ENCODE measurements around the gene GON4L.
"Not testable (repeated sequence)": the region's sequence is repeated elsewhere in the genome, so short reads cannot be mapped to it uniquely, and the experiment has no call there.

GON4L gene

GRCh38 chr1:155813672-155814071 is 43.3 kb downstream of the GON4L start:
- H3K4me1 ChIP-seq (ENCODE audit: control insufficient read depth, insufficient read depth, low read length) = no peaks in the 10 kb centered on the region; the same call in 1 of the 2 replicates
- H3K27me3 ChIP-seq (ENCODE audit: control insufficient read depth, insufficient read depth, low read length) = no peaks in the 10 kb centered on the region
- no peak overlapping the region for H3K27ac ChIP-seq (ENCODE audit: low read depth, low read length)
- no peaks in the 10 kb centered on the region for H3K9me3 ChIP-seq (ENCODE audit: control insufficient read depth, insufficient read depth, low read length)
- no peak overlapping the region for H3K9ac ChIP-seq (ENCODE audit: low read depth, low read length)
- no peak overlapping the region for H3K4me3 ChIP-seq (ENCODE audit: low read depth, low read length)
- peaks cover 68% of the 10 kb centered on the region for H3K36me3 ChIP-seq (ENCODE audit: control insufficient read depth, insufficient read depth, low read length)

- Histone ChIP-seq H3K9ac (ENCODE audit: low read depth, low read length) (no peak overlapping the region), H3K4me1 (ENCODE audit: control insufficient read depth, insufficient read depth, low read length) (no peaks in the 10 kb centered on the region; the same call in 1 of the 2 replicates), H3K4me3 (ENCODE audit: low read depth, low read length) (no peak overlapping the region), H3K27ac (ENCODE audit: low read depth, low read length) (no peak overlapping the region), H3K9me3 (ENCODE audit: control insufficient read depth, insufficient read depth, low read length) (no peaks in the 10 kb centered on the region), H3K36me3 (ENCODE audit: control insufficient read depth, insufficient read depth, low read length) (peaks cover 67% of the 10 kb centered on the region), H3K27me3 (ENCODE audit: control insufficient read depth, insufficient read depth, low read length) (no peaks in the 10 kb centered on the region)
Measured at GRCh38 chr1:155812878-155813277, 44.1 kb downstream of the GON4L start.

GRCh38 chr1:155809088-155809487 is 47.9 kb downstream of the GON4L start:
- H3K36me3 ChIP-seq (ENCODE audit: control insufficient read depth, insufficient read depth, low read length) = peaks cover 68% of the 10 kb centered on the region

GRCh38 chr1:155801149-155801548 is 55.9 kb downstream of the GON4L start:
- Histone ChIP-seq H3K9me3 (ENCODE audit: control insufficient read depth, insufficient read depth, low read length) (no peaks in the 10 kb centered on the region), H3K36me3 (ENCODE audit: control insufficient read depth, insufficient read depth, low read length) (peaks cover 60% of the 10 kb centered on the region), H3K9ac (ENCODE audit: low read depth, low read length) (no peak overlapping the region), H3K4me1 (ENCODE audit: control insufficient read depth, insufficient read depth, low read length) (no peaks in the 10 kb centered on the region), H3K27ac (ENCODE audit: low read depth, low read length) (no peak overlapping the region), H3K27me3 (ENCODE audit: control insufficient read depth, insufficient read depth, low read length) (no peaks in the 10 kb centered on the region), H3K4me3 (ENCODE audit: low read depth, low read length) (no peak overlapping the region)

More at GRCh38 chr1:155809088-155809487, 47.9 kb downstream of the GON4L start:
- Histone ChIP-seq H3K9ac (ENCODE audit: low read depth, low read length) (no peak overlapping the region), H3K4me3 (ENCODE audit: low read depth, low read length) (no peak overlapping the region), H3K27me3 (ENCODE audit: control insufficient read depth, insufficient read depth, low read length) (no peaks in the 10 kb centered on the region), H3K4me1 (ENCODE audit: control insufficient read depth, insufficient read depth, low read length) (no peaks in the 10 kb centered on the region), H3K27ac (ENCODE audit: low read depth, low read length) (no peak overlapping the region), H3K9me3 (ENCODE audit: control insufficient read depth, insufficient read depth, low read length) (no peaks in the 10 kb centered on the region)

GRCh38 chr1:155795618-155796017 is 61.4 kb downstream of the GON4L start:
- not testable (repeated sequence) for H3K9me3 ChIP-seq (ENCODE audit: control insufficient read depth, insufficient read depth, low read length); H3K27ac ChIP-seq (ENCODE audit: low read depth, low read length); H3K4me1 ChIP-seq (ENCODE audit: control insufficient read depth, insufficient read depth, low read length); H3K4me3 ChIP-seq (ENCODE audit: low read depth, low read length); H3K9ac ChIP-seq (ENCODE audit: low read depth, low read length); H3K27me3 ChIP-seq (ENCODE audit: control insufficient read depth, insufficient read depth, low read length)
- peaks cover 50% of the 10 kb centered on the region for H3K36me3 ChIP-seq (ENCODE audit: control insufficient read depth, insufficient read depth, low read length)

GRCh38 chr1:155794605-155795245 is 62.3 kb downstream of the GON4L start:
- no peak overlapping the region for H3K27ac ChIP-seq (ENCODE audit: low read depth, low read length)
- no peaks in the 10 kb centered on the region for H3K4me1 ChIP-seq (ENCODE audit: control insufficient read depth, insufficient read depth, low read length)
- no peak overlapping the region for H3K4me3 ChIP-seq (ENCODE audit: low read depth, low read length)
- H3K9me3 ChIP-seq (ENCODE audit: control insufficient read depth, insufficient read depth, low read length) = no peaks in the 10 kb centered on the region
- peaks cover 47% of the 10 kb centered on the region for H3K36me3 ChIP-seq (ENCODE audit: control insufficient read depth, insufficient read depth, low read length)
- H3K9ac ChIP-seq (ENCODE audit: low read depth, low read length) = no peak overlapping the region
- no peaks in the 10 kb centered on the region for H3K27me3 ChIP-seq (ENCODE audit: control insufficient read depth, insufficient read depth, low read length)

- no peak overlapping the region for H3K27ac ChIP-seq (ENCODE audit: low read depth, low read length)
- no peak overlapping the region for H3K4me3 ChIP-seq (ENCODE audit: low read depth, low read length)
- H3K9ac ChIP-seq (ENCODE audit: low read depth, low read length) = no peak overlapping the region
- no peaks in the 10 kb centered on the region for H3K9me3 ChIP-seq (ENCODE audit: control insufficient read depth, insufficient read depth, low read length)
- H3K27me3 ChIP-seq (ENCODE audit: control insufficient read depth, insufficient read depth, low read length) = no peaks in the 10 kb centered on the region
- H3K36me3 ChIP-seq (ENCODE audit: control insufficient read depth, insufficient read depth, low read length) = peaks cover 47% of the 10 kb centered on the region
- H3K4me1 ChIP-seq (ENCODE audit: control insufficient read depth, insufficient read depth, low read length) = no peaks in the 10 kb centered on the region
Measured at GRCh38 chr1:155793213-155793612, 63.8 kb downstream of the GON4L start.

GRCh38 chr1:155777582-155777981 is 79.4 kb downstream of the GON4L start:
- Histone ChIP-seq H3K27ac (ENCODE audit: low read depth, low read length) (no peak overlapping the region), H3K4me3 (ENCODE audit: low read depth, low read length) (no peak overlapping the region), H3K9me3 (ENCODE audit: control insufficient read depth, insufficient read depth, low read length) (no peaks in the 10 kb centered on the region), H3K36me3 (ENCODE audit: control insufficient read depth, insufficient read depth, low read length) (peaks cover 62% of the 10 kb centered on the region), H3K4me1 (ENCODE audit: control insufficient read depth, insufficient read depth, low read length) (no peaks in the 10 kb centered on the region), H3K9ac (ENCODE audit: low read depth, low read length) (no peak overlapping the region), H3K27me3 (ENCODE audit: control insufficient read depth, insufficient read depth, low read length) (no peaks in the 10 kb centered on the region)

- Histone ChIP-seq H3K36me3 (ENCODE audit: control insufficient read depth, insufficient read depth, low read length) (peaks cover 69% of the 10 kb centered on the region), H3K4me3 (ENCODE audit: low read depth, low read length) (no peak overlapping the region)
Measured at GRCh38 chr1:155776414-155776813, 80.6 kb downstream of the GON4L start.

GRCh38 chr1:155773221-155773620 is 83.8 kb downstream of the GON4L start:
- H3K9ac ChIP-seq (ENCODE audit: low read depth, low read length) = no peak overlapping the region
- H3K36me3 ChIP-seq (ENCODE audit: control insufficient read depth, insufficient read depth, low read length) = peaks cover 91% of the 10 kb centered on the region

More at GRCh38 chr1:155776414-155776813, 80.6 kb downstream of the GON4L start:
- no peak overlapping the region for H3K9ac ChIP-seq (ENCODE audit: low read depth, low read length)
- H3K9me3 ChIP-seq (ENCODE audit: control insufficient read depth, insufficient read depth, low read length) = no peaks in the 10 kb centered on the region
- H3K4me1 ChIP-seq (ENCODE audit: control insufficient read depth, insufficient read depth, low read length) = no peaks in the 10 kb centered on the region
- no peak overlapping the region for H3K27ac ChIP-seq (ENCODE audit: low read depth, low read length)
- H3K27me3 ChIP-seq (ENCODE audit: control insufficient read depth, insufficient read depth, low read length) = no peaks in the 10 kb centered on the region

GRCh38 chr1:155769257-155769656 is 87.8 kb downstream of the GON4L start:
- Histone ChIP-seq H3K9ac (ENCODE audit: low read depth, low read length) (no peak overlapping the region), H3K9me3 (ENCODE audit: control insufficient read depth, insufficient read depth, low read length) (no peaks in the 10 kb centered on the region), H3K4me1 (ENCODE audit: control insufficient read depth, insufficient read depth, low read length) (no peaks in the 10 kb centered on the region), H3K4me3 (ENCODE audit: low read depth, low read length) (no peak overlapping the region), H3K27ac (ENCODE audit: low read depth, low read length) (no peak overlapping the region), H3K36me3 (ENCODE audit: control insufficient read depth, insufficient read depth, low read length) (peaks cover 89% of the 10 kb centered on the region), H3K27me3 (ENCODE audit: control insufficient read depth, insufficient read depth, low read length) (no peaks in the 10 kb centered on the region)

More at GRCh38 chr1:155773221-155773620, 83.8 kb downstream of the GON4L start:
- no peaks in the 10 kb centered on the region for H3K4me1 ChIP-seq (ENCODE audit: control insufficient read depth, insufficient read depth, low read length)
- H3K9me3 ChIP-seq (ENCODE audit: control insufficient read depth, insufficient read depth, low read length) = no peaks in the 10 kb centered on the region
- H3K27me3 ChIP-seq (ENCODE audit: control insufficient read depth, insufficient read depth, low read length) = no peaks in the 10 kb centered on the region
- H3K4me3 ChIP-seq (ENCODE audit: low read depth, low read length) = no peak overlapping the region
- H3K27ac ChIP-seq (ENCODE audit: low read depth, low read length) = no peak overlapping the region

Data from HUES48 (cell line).